Mesenteric fat pad (tissue), 1 donor: ENCODE data around the gene AQP12A. TPM values are rescaled to one million over a fixed set of nuclear protein-coding genes. Genes with fewer than 3 reads are reported as not detected.

Experiments
- DNase-seq: peaks from one replicate; pipeline ENCODE4 v3.0.0-alpha.2; 2020; ENCODE audit warnings: low spot score
- total RNA-seq: library from RNA; stranded (reverse); fragmentation: NEBNext Ultra II Directional; extraction: Animal tissue kit (Norgen Biotek cat#: 25700); gene quantifications from one replicate; pipeline ENCODE4 v1.2.1, GENCODE V29; 2021
- donor health status: DM: yes; HTN: yes; CAD: no.

Gene AQP12A
- total RNA-seq, 1 donor from 2014 or later: not detected

DNA sequence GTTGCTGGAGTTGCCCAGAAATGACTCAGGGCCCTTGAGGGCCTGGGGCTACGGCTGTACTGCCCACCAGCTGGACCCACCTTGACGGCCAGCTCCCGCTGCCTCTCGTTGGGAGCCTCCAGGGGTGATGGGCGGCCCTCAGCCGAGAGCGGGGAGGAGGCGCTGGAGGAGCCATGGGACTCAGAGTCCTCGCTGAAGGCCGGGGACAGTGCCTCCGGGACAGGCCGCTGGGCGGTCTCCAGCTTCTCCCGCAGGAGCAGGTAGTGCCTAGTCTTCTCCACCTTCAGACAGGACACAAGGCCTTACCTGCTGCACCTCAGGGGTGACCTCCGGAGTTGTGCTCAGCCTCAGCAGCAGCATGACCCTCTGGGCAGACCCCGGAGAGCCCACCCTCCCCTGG is 30.7 kb downstream of the AQP12A start:
- DNase-seq: no peak

DNA sequence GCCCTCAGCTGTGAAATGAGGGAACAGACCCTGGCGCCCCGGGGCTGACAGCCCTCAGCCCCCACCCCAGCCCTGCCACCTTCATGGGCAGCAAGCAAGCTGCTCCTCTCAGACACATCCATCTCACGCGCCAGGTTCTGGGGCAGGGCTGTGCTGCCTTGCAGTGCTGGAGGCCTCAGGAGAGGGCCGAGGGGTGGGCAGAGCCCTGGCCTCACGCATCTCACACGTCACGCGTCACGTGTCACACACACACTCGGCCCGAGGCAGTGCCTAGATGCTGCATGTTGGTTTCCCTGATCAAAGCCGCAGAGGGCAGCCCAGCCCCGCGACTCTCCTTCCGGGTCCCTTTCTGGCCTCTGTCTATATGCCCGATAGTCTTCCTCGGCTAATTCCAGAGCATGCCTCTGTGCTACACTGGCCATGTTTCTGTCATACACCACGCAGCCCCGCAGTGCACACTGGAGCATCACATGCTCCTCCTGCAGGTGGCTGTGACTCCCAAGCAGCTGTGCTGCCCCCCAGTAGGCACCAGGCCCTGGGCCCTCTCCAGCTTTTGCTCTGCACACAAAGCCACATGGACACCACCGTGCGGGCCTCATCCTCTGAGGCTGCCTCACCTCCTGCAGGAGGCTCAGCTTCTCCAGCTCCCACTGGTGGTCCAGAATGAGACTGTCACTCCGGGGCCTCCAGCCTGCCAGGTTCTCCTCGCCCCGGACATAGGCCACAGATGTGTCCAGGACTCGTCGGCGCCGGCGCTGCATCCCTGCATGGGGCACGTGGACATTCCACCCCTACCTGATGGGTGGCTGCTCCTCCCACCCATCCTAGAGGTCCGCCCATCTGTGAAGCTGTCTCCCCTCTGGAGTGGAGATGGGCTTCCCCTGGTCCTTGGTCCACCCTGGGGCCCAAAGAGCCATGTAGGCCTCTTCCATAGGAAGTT is 31.4 kb downstream of the AQP12A start:
- no peak for DNase-seq

DNA sequence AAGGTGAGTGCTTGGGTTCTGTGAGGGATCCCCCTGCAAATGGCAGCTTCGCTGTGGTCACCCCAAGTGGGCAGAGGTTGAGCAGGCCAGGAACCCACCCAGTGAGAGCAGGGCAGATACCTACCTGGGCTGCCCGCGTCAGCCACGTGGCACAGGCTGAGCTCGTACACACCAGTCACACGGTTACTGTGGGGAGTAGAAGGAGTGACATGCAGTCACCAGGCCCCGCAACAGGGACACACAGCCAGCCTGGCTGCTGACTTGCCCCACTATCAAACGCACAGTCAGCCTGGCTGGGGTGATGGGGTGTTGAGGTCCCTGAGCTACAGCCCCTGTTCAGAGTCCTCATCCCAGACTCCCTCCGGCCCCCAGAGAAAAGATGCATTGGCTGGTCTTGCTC is 32.2 kb downstream of the AQP12A start:
- DNase-seq: no peak

DNA sequence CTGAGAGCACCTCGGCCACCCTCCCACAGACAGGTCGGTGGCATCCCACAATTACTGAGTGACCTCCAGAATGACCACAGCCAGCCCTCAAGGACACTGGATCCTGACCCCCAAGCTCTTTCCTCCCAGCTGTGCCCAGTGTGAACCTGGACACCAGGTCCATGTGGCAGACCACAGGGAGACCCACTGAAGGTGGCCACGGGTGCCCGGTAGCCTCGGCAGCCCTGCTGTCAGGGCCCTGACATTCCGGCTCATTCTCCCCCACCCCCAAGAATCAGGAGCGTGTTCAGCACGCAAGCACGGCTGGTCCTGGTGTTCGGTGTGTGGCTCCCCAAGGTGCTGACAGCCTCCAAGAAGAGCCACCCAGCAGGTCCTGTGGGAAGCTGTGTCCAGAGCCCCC is 32.8 kb downstream of the AQP12A start:
- no peak for DNase-seq

DNA sequence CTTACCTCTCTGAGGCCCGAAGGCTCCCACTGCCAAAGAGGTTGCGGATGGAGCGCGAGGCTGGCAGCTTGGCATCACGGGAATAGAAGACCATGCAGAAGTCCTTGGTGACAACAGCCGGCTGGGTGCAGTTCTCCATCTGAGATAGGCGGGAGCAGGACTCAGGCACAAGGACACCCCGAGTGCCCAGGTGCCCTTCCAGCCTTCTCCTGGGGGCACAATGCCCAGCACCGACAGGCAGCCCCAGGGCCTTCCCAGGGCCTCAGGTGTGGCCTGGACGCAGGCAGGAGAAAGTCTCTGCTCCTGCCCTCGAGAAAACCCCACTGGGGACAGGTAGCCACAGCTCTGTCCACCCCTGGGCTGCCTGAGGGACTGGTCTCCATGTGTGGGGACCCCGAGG is 33.6 kb downstream of the AQP12A start:
- DNase-seq: no peak

DNA sequence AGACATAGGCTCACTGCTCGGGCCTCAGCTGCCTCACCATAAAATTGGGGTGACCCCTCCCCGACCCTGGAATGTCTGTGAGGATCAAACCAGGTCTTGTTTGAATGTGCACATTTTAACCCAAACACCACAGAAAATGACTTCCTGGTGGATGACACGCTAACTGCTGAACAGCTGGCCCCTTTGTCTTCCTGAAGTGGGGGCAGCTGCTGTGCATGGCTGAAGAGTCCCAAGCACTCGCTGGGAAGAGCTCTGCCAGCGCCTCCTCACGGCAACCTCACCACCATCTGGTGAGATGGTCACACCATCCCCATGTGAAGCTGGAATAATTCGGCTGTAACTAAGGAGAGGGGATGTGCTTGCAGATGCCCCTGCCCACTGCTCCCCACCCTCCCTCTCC is 34.0 kb downstream of the AQP12A start:
- DNase-seq: no peak

DNA sequence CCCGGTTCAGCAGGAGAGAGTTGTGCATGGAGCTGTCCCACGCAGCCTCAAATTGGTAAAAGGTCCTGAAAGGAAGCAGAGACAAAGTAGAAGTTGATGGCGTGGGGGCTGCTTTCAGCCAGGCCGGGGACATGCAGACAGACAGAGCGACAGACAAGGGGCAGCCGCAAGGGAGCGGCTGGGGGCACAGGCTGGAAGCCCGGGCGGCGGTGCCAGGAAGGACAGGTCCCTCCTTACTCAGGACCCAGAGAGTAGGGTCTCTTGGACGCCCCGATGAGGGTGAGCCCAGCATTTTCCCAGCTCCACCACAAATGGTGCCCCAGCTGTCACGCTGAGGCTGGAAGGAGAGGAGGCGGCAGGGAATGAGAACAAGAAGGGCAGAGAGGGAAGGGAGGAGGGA is 35.2 kb downstream of the AQP12A start:
- DNase-seq: no peak

DNA sequence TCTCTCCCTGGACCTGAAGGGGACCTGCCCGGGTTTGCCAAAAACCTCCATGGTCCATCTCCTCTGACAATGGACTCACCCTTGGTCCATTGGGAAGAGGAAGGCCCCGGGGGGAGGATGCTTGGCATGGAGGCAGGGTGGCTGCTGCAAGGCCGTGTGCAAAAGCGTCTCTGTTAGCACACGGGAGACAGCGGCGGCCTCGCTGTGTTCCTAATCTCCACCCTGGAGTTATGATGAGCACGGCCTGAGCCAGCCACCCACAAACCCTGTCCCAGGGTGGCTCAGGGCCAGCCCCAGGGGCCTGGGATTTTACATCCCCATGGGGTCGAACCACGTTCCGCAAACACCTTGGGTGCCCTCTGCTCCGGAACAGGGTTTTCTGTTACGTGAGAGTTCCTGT is 35.8 kb downstream of the AQP12A start:
- no peak for DNase-seq

DNA sequence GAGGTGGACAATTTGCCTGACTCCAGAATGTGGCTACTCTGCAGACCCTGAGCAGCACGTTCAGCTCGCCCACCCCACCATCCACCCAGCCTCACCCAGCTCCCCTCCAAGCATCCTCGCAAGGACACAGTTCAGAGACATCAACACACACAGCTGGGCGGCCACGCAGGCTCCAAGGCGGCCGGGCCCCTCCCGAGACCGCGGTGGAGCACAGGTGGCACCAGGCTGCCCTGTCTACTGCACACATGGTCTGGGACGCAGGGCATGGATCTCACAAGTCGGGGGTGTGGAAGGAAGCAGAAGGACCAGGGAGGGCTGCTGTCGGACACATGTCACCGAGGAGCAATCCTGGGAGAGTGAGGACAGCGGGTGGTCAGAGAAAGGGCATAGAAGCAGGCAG is 36.2 kb downstream of the AQP12A start:
- DNase-seq: no peak

DNA sequence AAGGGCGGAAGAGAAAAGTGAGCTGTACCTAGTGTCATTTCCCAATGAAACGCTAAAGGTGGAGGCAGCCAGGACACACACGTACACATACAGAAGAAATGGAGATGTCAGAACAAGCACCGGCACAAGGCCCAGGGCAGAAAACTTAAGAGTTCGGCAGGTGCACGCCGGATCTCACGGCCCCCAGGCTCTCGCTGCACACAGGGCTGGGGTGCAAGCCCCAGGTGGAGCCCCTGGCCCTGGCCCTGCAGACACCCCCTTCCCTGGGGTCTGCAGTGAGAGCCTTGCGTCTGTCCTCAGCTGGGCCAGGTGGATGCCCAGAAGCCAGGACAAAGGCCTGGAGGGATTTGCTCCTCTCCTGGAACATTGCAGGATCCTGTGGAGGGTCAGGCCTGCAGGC is 36.7 kb downstream of the AQP12A start:
- no peak for DNase-seq

DNA sequence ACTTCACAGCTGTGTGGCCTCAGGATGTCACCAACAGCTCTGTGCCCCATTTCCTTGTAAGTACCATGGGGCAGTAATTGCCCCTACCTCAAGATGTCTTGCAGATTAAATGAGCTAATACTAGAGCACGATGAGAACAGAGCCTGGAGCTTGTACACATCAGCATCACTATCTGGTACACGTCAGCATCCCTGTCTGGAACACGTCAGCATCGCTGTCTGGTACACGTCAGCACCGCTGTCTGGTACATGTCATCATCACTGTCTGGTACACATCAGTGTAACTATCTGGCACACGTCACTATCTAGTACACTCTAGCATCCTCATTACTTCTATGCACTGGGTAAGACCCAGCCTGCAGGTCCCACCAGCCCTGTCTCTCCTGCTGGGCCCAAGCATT is 37.2 kb downstream of the AQP12A start:
- DNase-seq: no peak

DNA sequence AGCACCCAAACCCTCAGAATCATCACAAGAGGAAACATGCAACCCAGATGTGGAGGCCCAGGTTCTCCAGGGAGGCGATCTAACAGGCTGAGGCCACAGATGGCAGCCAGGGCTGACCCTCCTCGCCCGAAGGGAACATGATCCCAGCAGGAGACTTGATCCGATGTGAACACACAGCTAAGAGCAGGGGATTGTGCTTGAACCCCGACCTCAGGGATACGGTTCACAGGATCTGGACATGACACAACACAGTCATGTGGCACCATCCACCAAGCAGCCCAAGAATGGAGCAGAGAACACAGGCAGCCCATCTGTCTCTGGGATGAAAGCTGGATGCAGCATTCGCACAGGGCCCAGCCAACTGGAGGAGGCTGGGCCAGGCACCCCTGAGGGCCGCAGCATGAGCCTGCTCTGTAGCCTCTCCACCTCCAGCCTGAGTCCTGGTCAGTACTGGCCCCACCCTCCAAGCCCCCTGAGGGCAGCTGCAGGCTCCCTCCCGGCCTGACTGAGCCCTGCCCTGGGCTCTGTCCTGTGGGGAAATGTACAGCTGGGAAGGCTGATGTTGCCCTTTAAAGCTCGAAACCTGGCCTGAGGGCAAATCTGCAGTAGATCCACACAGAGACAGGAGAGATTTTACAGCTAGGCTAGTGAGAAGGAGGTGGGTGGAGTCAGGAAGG is 39.0 kb downstream of the AQP12A start:
- no peak for DNase-seq

DNA sequence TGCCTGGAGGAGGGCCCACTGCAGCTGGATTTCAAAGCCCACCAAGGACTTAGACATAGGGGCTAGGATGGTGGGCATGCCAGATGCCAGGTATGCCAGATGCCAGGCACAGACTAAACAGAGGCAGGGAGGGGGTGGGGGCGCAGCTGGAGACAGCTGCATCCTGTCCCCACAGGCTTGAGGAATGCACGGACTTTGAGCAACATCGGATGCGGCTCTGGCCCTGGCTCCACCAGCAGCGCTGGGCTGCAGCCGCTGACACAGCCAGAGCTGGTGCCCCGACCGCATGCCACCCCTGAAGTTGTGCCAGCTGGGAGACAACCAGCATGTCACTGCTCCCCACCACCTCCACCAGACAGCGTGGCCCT is 39.5 kb downstream of the AQP12A start:
- no peak for DNase-seq

DNA sequence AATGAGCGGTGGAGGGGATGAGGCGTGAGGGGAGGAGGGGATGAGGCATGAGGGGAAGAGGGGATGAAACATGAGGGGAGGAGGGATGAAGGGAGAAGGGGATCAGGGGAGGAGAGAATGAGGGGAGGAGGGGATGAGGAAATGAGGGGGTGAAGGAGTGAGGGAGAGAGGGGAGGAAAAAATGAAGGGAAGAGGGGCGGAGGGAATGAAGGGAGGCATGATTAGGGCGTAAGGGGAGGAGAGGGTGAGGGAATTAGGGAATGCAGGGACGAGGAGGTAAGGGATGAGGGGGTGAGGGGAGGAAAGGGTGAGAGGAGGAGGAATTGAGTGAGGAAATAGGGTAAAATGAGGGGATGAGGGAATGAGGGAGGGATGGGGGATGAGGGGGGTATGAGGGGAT is 40.5 kb downstream of the AQP12A start:
- DNase-seq: no peak

DNA sequence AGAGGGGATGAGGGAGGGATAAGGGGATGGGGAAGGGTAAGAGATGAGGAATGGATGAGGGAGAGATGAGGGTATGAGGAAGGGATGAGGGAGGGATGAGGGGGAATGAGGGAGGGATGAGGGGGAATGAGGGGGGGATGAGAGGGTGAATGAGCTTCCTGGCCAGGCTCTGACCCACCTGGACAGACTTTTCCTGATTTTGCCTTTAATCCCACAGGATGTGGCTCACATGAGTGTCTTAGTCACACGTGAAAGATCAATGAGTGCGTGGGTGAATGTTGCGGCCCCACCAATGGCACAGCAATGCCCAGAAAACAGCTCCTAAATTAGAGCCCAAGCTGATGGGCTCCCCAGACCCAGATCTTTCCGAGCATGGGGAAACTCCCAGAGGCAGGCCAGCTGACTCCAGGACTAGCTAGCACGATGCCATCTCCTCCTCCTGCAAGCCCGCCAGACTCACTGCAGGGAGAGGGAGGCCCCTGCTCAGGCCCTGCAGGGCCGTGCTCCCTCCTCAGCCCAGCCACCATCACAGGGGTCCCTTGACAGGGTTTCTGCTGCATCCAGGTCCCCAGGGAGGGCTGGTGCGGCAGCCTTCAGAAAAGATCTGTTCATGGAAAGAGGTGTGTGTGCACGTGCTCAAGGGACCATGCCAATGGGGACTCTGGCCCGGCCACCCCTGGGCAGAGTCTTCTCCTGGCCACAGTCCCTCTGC is 41.4 kb downstream of the AQP12A start:
- no peak for DNase-seq

DNA sequence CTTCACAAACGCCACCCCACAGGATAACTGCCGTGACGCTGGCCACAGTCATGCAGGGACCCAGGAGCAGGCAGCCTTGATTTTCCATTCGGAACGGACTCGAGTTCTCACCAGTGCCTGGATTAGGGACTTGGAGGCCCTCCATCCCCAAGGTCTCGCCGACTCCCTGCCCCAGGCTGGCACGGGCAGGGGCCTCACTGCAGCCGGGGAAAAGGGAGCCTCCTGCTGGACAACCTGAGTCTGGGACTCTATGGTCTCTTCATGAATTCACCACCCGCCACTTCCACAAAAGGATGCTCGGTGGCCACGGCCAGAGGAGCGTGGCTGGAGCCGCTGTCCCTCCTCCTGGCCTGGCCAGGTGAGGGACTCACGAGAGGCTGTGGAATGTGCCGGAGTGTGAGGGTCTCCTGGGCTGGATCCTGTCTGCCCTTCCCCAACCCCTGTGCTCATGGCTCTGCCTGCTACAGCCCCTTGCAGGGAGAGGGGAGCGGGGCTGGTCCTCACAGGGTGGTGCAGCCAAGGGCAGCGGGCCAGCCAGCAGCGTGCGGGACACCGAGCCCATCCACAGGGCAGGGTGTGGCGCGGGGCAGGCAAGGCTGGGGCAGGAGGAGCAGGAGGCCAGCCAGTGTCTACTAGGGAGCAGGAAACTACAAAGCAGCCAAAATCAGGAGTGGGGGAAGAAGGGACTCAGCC is 42.3 kb downstream of the AQP12A start:
- DNase-seq: no peak

DNA sequence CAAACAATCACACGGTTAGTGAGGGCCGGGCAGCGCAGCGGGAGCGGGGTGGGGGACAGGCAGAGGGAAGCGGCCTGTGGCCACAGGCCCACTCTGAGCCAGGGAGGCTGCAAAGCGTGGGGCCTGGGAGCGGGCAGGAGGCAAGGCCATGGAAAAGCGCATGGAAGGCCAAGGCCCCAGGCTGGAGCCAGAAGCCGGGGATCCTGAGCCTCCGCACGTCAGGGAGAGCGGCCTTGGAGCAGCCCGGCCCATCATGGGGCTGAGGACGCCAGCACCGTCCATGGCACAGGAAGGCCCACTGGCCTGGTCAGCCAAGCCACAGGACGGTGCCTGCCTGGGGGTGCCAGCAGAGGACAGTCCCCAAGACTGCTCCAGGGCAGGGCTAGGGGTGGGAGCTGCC is 43.1 kb downstream of the AQP12A start:
- DNase-seq: no peak

DNA sequence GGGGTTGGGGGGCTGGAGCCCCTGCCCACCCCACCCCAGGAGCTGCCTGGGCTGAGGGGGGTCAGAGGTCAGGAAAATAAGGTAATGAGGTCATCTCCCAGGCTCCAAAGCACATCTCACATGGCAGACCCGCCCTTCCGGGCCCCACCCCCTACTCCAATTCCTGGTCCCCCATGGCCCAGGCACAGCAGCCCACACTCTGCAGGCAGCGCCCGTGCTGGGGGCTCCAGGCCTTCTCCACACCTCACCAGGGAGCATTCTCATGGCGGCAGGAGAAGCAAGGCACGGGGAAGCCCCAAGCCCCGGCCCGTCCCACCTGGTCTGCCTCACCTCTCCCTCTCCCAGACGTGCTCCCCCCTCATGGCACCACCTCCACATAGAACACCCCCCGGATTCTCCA is 43.8 kb downstream of the AQP12A start:
- DNase-seq: no peak

DNA sequence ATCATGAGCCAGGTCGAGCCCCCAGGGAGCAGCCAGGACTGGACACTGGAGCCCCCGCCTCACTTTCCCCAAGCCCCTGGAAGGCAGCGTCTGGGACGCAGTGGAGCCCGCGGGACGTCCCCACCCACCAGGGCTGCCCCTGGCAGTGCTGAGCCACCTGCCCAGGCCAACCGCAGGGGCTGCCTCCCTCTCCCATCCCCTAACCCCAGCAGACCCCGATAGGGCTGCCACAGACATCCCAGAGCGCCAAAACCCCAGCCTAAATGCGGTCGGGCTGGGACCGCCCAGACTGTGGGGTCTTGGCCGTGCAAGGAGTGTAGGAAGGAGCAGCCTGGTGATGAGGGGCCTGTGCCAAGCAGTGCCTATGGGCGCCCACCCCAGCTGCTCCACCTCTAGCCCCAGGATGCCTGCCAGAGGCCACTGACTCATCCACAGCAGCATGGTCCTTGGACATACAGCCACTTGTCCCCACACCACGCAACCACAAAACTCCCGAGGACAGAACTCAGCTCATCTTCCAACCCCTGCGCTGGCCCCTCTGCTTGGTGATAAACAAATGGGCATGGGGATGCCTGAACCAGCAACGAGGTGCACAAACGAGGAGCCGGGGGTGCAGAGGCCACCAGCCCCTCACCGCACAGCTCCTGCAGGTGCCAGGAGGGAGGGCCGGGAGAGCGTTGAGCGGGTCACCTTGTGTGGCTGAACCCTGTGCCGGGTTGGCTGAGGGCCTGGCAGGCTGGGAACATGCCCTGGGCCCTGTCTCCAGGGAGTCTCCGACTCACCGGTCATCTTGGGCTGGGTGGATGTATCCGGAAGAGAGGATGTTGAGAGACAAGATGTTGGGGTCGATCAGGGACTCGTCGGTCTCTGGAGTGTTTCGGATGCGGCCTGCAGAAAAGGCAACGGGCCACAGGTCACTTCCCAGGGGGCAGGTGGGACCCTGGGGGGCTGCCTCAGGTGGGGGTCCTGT is 44.9 kb downstream of the AQP12A start:
- DNase-seq: no peak

DNA sequence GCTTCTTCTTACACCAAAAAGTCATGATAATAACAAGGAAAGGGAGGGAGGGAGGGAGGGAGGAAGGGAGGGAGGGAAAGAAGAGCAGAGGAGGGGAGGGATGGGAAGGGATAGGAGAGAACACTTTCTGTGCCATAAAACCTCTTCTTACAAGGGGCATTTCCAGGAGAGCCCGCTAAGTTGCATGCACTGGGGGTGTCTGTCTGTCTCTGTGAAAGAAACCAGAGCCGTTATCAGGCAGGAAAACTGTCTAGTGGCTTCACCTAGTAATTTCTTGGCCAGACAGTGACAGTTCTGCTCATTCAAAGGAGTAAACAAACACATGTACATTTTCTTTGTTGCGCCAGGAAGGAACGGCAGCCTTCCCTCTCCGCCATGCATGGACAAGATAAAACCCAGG is 45.8 kb downstream of the AQP12A start:
- no peak for DNase-seq
